Measurements from ENCODE around the gene PINK1.

The PINK1 gene

GRCh38 chr1:20678599-20678998 lies 45.3 kb downstream of the PINK1 start:
- no peak overlapping the region for H3K4me3 ChIP-seq (ENCODE audit: low read depth, low read length)
- no peak for TF ChIP-seq CTCF (IDR thresholded peaks at IDR 0.05; ENCODE audit: low read depth, low read length, missing control alignments)
- no peak for DNase-seq (ENCODE audit: low read depth)
- in situ Hi-C loops (cut with HindIII; ENCODE audit: low sequenced_read_pairs), result no loop called here

- in situ Hi-C loops (cut with HindIII; ENCODE audit: low sequenced_read_pairs), result no loop called here
- TF ChIP-seq CTCF (IDR thresholded peaks at IDR 0.05; ENCODE audit: low read depth, low read length, missing control alignments), result no peak
Observed at GRCh38 chr1:20680269-20680668, 47.0 kb downstream of the PINK1 start.

GRCh38 chr1:20681999-20682398 lies 48.7 kb downstream of the PINK1 start:
- in situ Hi-C loops (cut with HindIII; ENCODE audit: low sequenced_read_pairs), result no loop called here
- TF ChIP-seq CTCF (IDR thresholded peaks at IDR 0.05; ENCODE audit: low read depth, low read length, missing control alignments), result no peak
- DNase-seq (ENCODE audit: low read depth), result no peak
- H3K4me3 ChIP-seq (ENCODE audit: low read depth, low read length), result no peak overlapping the region

More at GRCh38 chr1:20680269-20680668, 47.0 kb downstream of the PINK1 start:
- DNase-seq (ENCODE audit: low read depth), result no peak
- no peak overlapping the region for H3K4me3 ChIP-seq (ENCODE audit: low read depth, low read length)

GRCh38 chr1:20682571-20683236 lies 49.4 kb downstream of the PINK1 start:
- H3K4me3 ChIP-seq (ENCODE audit: low read depth, low read length), result no peak overlapping the region
- no peak for DNase-seq (ENCODE audit: low read depth)
- TF ChIP-seq CTCF (IDR thresholded peaks at IDR 0.05; ENCODE audit: low read depth, low read length, missing control alignments), result no peak
- in situ Hi-C loops (cut with HindIII; ENCODE audit: low sequenced_read_pairs), result no loop called here

- H3K4me3 ChIP-seq (ENCODE audit: low read depth, low read length), result no peak overlapping the region
- DNase-seq (ENCODE audit: low read depth), result no peak
- in situ Hi-C loops (cut with HindIII; ENCODE audit: low sequenced_read_pairs), result no loop called here
- no peak for TF ChIP-seq CTCF (IDR thresholded peaks at IDR 0.05; ENCODE audit: low read depth, low read length, missing control alignments)
Observed at GRCh38 chr1:20683614-20684013, 50.4 kb downstream of the PINK1 start.

- H3K4me3 ChIP-seq (ENCODE audit: low read depth, low read length), result no peak overlapping the region
- no peak for TF ChIP-seq CTCF (IDR thresholded peaks at IDR 0.05; ENCODE audit: low read depth, low read length, missing control alignments)
- DNase-seq (ENCODE audit: low read depth), result no peak
- in situ Hi-C loops (cut with HindIII; ENCODE audit: low sequenced_read_pairs), result no loop called here
Observed at GRCh38 chr1:20684050-20684620, 50.9 kb downstream of the PINK1 start.
